ENCODE measurements around the gene DIO2.

DIO2 gene

GRCh38 chr14:80172375-80173051 lies 38.8 kb downstream of the DIO2 start:
- Histone ChIP-seq H3K27me3 (ENCODE audit: control insufficient read depth in 5 of 5, insufficient read depth in 4 of 5, low read length in 5 of 5) (no peaks in the 10 kb centered on the region), H3K36me3 (ENCODE audit: control insufficient read depth in 5 of 5, insufficient read depth in 5 of 5, low read length in 5 of 5) (no peaks in the 10 kb centered on the region), H3K9me3 (ENCODE audit: control insufficient read depth in 5 of 5, low read length in 5 of 5) (no peaks in the 10 kb centered on the region), H3K4me3 (ENCODE audit: low read depth in 1 of 5, low read length in 5 of 5) (no peak overlapping the region), H3K27ac (ENCODE audit: low read depth, low read length) (no peak overlapping the region), H3K9ac (ENCODE audit: low read length in 5 of 5) (no peak overlapping the region), H3K4me1 (ENCODE audit: control insufficient read depth in 5 of 5, insufficient read depth in 5 of 5, low read length in 5 of 5) (peaks cover 0 to 8% (median 7%) of the 10 kb centered on the region in 5 donors)

- H3K9ac ChIP-seq (ENCODE audit: low read length in 5 of 5): peak overlapping the region in 1 of 5 donors; percentile 35
- peak overlapping the region; percentile 58 for H3K27ac ChIP-seq (ENCODE audit: low read depth, low read length)
- H3K36me3 ChIP-seq (ENCODE audit: control insufficient read depth in 5 of 5, insufficient read depth in 5 of 5, low read length in 5 of 5): no peaks in the 10 kb centered on the region
- no peaks in the 10 kb centered on the region for H3K27me3 ChIP-seq (ENCODE audit: control insufficient read depth in 5 of 5, insufficient read depth in 4 of 5, low read length in 5 of 5)
- no peaks in the 10 kb centered on the region for H3K9me3 ChIP-seq (ENCODE audit: control insufficient read depth in 5 of 5, low read length in 5 of 5)
- peaks cover 0 to 12% (median 7%) of the 10 kb centered on the region in 5 donors for H3K4me1 ChIP-seq (ENCODE audit: control insufficient read depth in 5 of 5, insufficient read depth in 5 of 5, low read length in 5 of 5)
- H3K4me3 ChIP-seq (ENCODE audit: low read depth in 1 of 5, low read length in 5 of 5): no peak overlapping the region
Observed at GRCh38 chr14:80167793-80168448, 43.4 kb downstream of the DIO2 start.

GRCh38 chr14:80164991-80165721 lies 46.1 kb downstream of the DIO2 start:
- Histone ChIP-seq H3K9ac (ENCODE audit: low read length in 5 of 5) (no peak overlapping the region), H3K4me1 (ENCODE audit: control insufficient read depth in 5 of 5, insufficient read depth in 5 of 5, low read length in 5 of 5) (peaks cover 0 to 12% (median 7%) of the 10 kb centered on the region in 5 donors), H3K36me3 (ENCODE audit: control insufficient read depth in 5 of 5, insufficient read depth in 5 of 5, low read length in 5 of 5) (no peaks in the 10 kb centered on the region), H3K4me3 (ENCODE audit: low read depth in 1 of 5, low read length in 5 of 5) (no peak overlapping the region), H3K9me3 (ENCODE audit: control insufficient read depth in 5 of 5, low read length in 5 of 5) (no peaks in the 10 kb centered on the region), H3K27me3 (ENCODE audit: control insufficient read depth in 5 of 5, insufficient read depth in 4 of 5, low read length in 5 of 5) (no peaks in the 10 kb centered on the region), H3K27ac (ENCODE audit: low read depth, low read length) (no peak overlapping the region)

- no peak overlapping the region for H3K27ac ChIP-seq (ENCODE audit: low read depth, low read length)
- no peaks in the 10 kb centered on the region for H3K36me3 ChIP-seq (ENCODE audit: control insufficient read depth in 5 of 5, insufficient read depth in 5 of 5, low read length in 5 of 5)
- H3K4me1 ChIP-seq (ENCODE audit: control insufficient read depth in 5 of 5, insufficient read depth in 5 of 5, low read length in 5 of 5): peaks cover 0 to 13% (median 6%) of the 10 kb centered on the region in 5 donors
- H3K27me3 ChIP-seq (ENCODE audit: control insufficient read depth in 5 of 5, insufficient read depth in 4 of 5, low read length in 5 of 5): no peaks in the 10 kb centered on the region
- H3K9me3 ChIP-seq (ENCODE audit: control insufficient read depth in 5 of 5, low read length in 5 of 5): no peaks in the 10 kb centered on the region
- H3K4me3 ChIP-seq (ENCODE audit: low read depth in 1 of 5, low read length in 5 of 5): no peak overlapping the region
- no peak overlapping the region for H3K9ac ChIP-seq (ENCODE audit: low read length in 5 of 5)
Observed at GRCh38 chr14:80152763-80153162, 58.5 kb downstream of the DIO2 start.

- Histone ChIP-seq H3K9ac (ENCODE audit: low read length in 5 of 5) (peak overlapping the region in 1 of 5 donors; percentile 39), H3K27ac (ENCODE audit: low read depth, low read length) (no peak overlapping the region), H3K9me3 (ENCODE audit: control insufficient read depth in 5 of 5, low read length in 5 of 5) (no peaks in the 10 kb centered on the region), H3K4me3 (ENCODE audit: low read depth in 1 of 5, low read length in 5 of 5) (no peak overlapping the region), H3K36me3 (ENCODE audit: control insufficient read depth in 5 of 5, insufficient read depth in 5 of 5, low read length in 5 of 5) (no peaks in the 10 kb centered on the region), H3K4me1 (ENCODE audit: control insufficient read depth in 5 of 5, insufficient read depth in 5 of 5, low read length in 5 of 5) (peaks cover 0 to 13% (median 6%) of the 10 kb centered on the region in 5 donors), H3K27me3 (ENCODE audit: control insufficient read depth in 5 of 5, insufficient read depth in 4 of 5, low read length in 5 of 5) (no peaks in the 10 kb centered on the region)
Observed at GRCh38 chr14:80152166-80152565, 59.1 kb downstream of the DIO2 start.

GRCh38 chr14:80150301-80150700 lies 61.0 kb downstream of the DIO2 start:
- Histone ChIP-seq H3K27me3 (ENCODE audit: control insufficient read depth in 5 of 5, insufficient read depth in 4 of 5, low read length in 5 of 5) (no peaks in the 10 kb centered on the region), H3K27ac (ENCODE audit: low read depth, low read length) (no peak overlapping the region), H3K9ac (ENCODE audit: low read length in 5 of 5) (no peak overlapping the region), H3K4me1 (ENCODE audit: control insufficient read depth in 5 of 5, insufficient read depth in 5 of 5, low read length in 5 of 5) (peaks cover 0 to 9% (median 2%) of the 10 kb centered on the region in 5 donors), H3K36me3 (ENCODE audit: control insufficient read depth in 5 of 5, insufficient read depth in 5 of 5, low read length in 5 of 5) (no peaks in the 10 kb centered on the region), H3K4me3 (ENCODE audit: low read depth in 1 of 5, low read length in 5 of 5) (no peak overlapping the region), H3K9me3 (ENCODE audit: control insufficient read depth in 5 of 5, low read length in 5 of 5) (no peaks in the 10 kb centered on the region)

Measured in subcutaneous abdominal adipose tissue (tissue), 5 donors.